ENCODE measurements around the gene ILRUN.
"Not testable (repeated sequence)": the region's sequence is repeated elsewhere in the genome, so short reads cannot be mapped to it uniquely, and the experiment has no call there.

The ILRUN gene

DNA sequence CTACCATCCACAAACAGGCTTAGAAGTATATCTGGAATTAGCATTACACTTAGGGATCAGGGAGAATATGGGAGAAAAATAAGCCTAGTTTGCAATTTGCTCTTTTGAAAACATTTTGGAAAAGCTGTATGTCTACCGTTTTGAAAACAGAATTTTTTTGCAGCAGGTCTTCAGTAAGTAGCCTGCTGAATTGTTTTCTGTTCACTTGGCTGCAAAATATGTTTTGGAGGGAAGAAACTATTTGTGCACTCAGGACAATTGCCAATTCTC is 39.6 kb downstream of the ILRUN start:
- Histone ChIP-seq H3K9me3 (ENCODE audit: severe bottlenecking) (no peaks in the 10 kb centered on the region), H3K27ac (no peak overlapping the region), H3K36me3 (peaks cover 19% of the 10 kb centered on the region), H3K27me3 (ENCODE audit: insufficient read depth, low read depth, severe bottlenecking) (no peaks in the 10 kb centered on the region), H3K4me3 (ENCODE audit: low read depth, low read length) (no peak overlapping the region)
- TF ChIP-seq, protein P1, sequence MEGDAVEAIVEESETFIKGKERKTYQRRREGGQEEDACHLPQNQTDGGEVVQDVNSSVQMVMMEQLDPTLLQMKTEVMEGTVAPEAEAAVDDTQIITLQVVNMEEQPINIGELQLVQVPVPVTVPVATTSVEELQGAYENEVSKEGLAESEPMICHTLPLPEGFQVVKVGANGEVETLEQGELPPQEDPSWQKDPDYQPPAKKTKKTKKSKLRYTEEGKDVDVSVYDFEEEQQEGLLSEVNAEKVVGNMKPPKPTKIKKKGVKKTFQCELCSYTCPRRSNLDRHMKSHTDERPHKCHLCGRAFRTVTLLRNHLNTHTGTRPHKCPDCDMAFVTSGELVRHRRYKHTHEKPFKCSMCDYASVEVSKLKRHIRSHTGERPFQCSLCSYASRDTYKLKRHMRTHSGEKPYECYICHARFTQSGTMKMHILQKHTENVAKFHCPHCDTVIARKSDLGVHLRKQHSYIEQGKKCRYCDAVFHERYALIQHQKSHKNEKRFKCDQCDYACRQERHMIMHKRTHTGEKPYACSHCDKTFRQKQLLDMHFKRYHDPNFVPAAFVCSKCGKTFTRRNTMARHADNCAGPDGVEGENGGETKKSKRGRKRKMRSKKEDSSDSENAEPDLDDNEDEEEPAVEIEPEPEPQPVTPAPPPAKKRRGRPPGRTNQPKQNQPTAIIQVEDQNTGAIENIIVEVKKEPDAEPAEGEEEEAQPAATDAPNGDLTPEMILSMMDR (IDR thresholded peaks at IDR 0.05; ENCODE audit: low read depth, low read length): no peak
- no peak for DNase-seq

DNA sequence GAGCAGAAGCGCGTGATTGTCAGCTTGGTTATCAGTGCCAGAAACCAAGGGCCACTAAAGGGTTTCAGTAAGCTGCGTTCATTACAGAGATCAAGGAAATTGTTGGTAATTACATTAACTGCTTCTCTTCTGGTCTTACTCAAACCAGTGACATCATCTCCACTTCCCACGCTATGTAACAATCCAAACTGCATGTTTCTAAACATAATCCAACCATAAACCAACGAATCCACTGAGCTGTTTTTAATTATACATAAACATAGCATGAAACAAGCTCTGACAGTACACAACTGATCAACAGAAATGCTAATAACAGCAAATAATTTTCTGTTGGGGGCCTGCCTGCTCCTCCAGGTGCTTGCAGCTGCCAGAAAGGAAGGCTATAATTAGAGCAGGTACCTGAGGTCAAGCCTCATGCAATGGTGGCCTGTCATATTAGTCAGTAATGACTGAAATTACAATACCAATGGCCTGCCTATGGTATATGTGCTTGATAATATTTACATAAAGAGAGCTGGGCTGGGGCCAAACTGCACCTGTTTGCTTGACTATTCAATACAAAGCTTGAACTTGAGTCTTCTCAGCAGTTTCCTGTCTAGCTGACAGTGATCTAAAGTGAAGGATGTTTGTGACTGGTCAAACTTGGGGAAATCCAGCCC is 40.1 kb downstream of the ILRUN start:
- DNase-seq: no peak
- no peaks in the 10 kb centered on the region for H3K27me3 ChIP-seq (ENCODE audit: insufficient read depth, low read depth, severe bottlenecking)
- TF ChIP-seq, protein P1 (IDR thresholded peaks at IDR 0.05; ENCODE audit: low read depth, low read length): no peak
- H3K27ac ChIP-seq: no peak overlapping the region
- no peaks in the 10 kb centered on the region for H3K9me3 ChIP-seq (ENCODE audit: severe bottlenecking)
- H3K36me3 ChIP-seq: peaks cover 21% of the 10 kb centered on the region
- no peak overlapping the region for H3K4me3 ChIP-seq (ENCODE audit: low read depth, low read length)

DNA sequence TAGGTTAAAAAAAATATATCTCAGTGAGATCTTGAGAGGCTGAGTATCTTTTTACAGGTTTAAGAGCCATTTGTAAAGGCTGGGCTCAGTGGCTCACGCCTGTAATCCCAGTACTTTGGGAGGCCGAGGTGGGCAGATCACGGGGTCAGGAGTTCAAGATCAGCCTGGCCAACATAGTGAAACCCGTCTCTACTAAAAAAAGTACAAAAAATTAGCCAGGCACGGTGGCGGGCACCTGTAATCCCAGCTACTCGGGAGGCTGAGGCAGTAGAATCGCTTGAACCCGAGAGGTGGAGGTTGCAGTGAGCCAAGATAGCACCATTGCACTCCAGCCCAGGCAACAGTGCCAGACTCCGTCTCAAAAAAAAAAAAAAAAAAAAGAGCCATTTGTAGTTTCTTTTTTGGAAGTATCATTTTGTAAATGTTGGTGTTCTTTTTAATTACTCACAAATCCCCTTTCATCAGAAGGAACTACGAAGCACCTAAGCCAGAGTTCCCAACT is 40.6 kb downstream of the ILRUN start:
- not testable (repeated sequence) for H3K27ac ChIP-seq; H3K9me3 ChIP-seq (ENCODE audit: severe bottlenecking); DNase-seq; H3K4me3 ChIP-seq (ENCODE audit: low read depth, low read length); H3K27me3 ChIP-seq (ENCODE audit: insufficient read depth, low read depth, severe bottlenecking)
- peaks cover 26% of the 10 kb centered on the region for H3K36me3 ChIP-seq

DNA sequence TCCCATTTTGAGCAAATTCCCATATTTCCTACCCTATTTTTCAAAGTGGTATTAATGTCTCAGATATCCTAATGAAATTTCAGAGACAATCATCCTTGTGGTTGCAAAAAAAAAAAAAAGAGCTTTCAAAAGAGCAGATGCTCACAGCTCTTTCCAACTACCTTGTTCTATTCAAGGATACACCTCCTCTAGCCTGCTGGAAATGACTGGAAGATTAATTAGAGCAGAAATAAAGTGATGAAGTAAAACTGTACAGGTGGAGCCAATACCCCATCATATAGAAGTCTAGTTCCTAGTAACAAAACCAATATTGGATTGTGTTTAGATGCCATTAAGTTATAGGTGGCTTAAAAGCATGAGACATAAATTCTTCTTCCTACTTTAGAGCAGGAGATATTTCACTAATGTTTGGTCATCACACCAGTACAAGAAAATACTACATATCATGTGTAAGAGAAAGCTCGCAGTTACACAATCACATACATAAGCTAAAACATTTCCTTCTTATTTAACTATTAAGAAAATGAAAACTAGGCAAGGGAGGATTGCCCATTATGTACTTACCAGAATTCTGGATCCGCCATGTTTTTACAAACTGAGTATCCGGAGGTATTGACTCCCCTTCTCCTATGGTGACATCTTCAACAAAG is 42.4 kb downstream of the ILRUN start:
- TF ChIP-seq, protein P1 (IDR thresholded peaks at IDR 0.05; ENCODE audit: low read depth, low read length): no peak

DNA sequence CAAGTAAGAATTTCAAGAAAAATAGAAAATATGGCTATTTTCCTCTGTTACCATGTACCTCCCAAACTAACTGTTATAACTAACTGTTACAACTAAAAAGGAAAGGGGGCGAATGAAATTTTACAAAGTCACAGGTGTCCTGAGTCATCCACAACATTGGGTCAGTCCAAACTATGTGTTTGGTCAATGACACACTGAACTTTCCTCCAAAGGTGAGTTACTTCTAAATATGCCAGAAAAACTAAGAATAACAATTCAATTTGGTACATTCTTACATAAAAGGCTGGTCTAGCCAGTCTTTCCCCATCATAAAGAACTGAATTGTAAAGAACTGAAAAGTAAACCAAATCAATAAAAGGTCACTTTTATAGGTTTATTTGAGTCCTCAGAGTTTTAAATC is 44.3 kb downstream of the ILRUN start:
- H3K27me3 ChIP-seq (ENCODE audit: insufficient read depth, low read depth, severe bottlenecking): no peaks in the 10 kb centered on the region
- H3K9me3 ChIP-seq (ENCODE audit: severe bottlenecking): no peaks in the 10 kb centered on the region
- H3K36me3 ChIP-seq: peaks cover 48% of the 10 kb centered on the region
- TF ChIP-seq, protein P1 (IDR thresholded peaks at IDR 0.05; ENCODE audit: low read depth, low read length): no peak
- H3K27ac ChIP-seq: no peak overlapping the region
- no peak overlapping the region for H3K4me3 ChIP-seq (ENCODE audit: low read depth, low read length)
- no peak for DNase-seq

More for the DNA sequence above, 42.4 kb downstream of the ILRUN start:
- Histone ChIP-seq H3K36me3 (peaks cover 38% of the 10 kb centered on the region), H3K27ac (no peak overlapping the region), H3K27me3 (ENCODE audit: insufficient read depth, low read depth, severe bottlenecking) (no peaks in the 10 kb centered on the region), H3K9me3 (ENCODE audit: severe bottlenecking) (no peaks in the 10 kb centered on the region), H3K4me3 (ENCODE audit: low read depth, low read length) (no peak overlapping the region)
- DNase-seq: no peak

DNA sequence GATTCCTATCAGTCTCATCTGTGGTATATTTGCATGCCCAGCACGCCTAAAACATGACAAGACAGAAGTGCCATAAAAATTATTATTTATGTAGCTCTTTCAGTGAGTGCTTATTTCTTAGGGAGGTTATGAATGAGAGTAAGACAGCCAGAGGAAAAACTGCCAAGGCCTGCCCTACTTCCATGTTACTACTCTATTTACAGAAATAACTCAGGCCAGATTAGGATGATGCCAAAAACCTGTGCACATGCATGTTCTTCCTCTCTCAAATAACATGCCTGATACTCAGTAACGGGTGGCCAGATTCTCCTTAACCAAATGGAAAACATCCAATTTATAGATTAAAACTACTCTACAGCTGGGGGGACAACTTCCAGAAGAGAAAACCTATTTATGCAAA is 45.7 kb downstream of the ILRUN start:
- TF ChIP-seq, protein P1 (IDR thresholded peaks at IDR 0.05; ENCODE audit: low read depth, low read length): no peak
- Histone ChIP-seq H3K9me3 (ENCODE audit: severe bottlenecking) (no peaks in the 10 kb centered on the region), H3K4me3 (ENCODE audit: low read depth, low read length) (no peak overlapping the region), H3K27me3 (ENCODE audit: insufficient read depth, low read depth, severe bottlenecking) (no peaks in the 10 kb centered on the region), H3K36me3 (peaks cover 59% of the 10 kb centered on the region), H3K27ac (no peak overlapping the region)
- no peak for DNase-seq

DNA sequence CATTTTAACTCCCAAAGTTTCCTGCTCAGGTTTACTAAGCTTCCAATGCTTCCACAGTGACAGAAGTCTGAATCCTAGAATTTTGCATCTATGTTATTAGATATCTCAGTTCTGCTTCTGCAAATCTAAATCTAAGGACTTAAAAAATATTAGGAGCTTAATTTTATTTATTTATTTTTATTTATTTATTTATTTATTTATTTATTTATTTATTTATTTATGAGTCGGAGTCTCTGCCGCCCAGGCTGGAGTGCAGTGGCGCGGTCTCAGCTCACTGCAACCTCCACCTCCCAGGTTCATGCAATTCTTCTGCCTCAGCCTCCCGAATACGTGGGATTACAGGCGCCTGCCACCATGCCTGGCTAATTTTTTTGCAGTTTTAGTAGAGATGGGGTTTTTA is 46.3 kb downstream of the ILRUN start:
- H3K27me3 ChIP-seq (ENCODE audit: insufficient read depth, low read depth, severe bottlenecking); H3K27ac ChIP-seq; DNase-seq; H3K4me3 ChIP-seq (ENCODE audit: low read depth, low read length); H3K9me3 ChIP-seq (ENCODE audit: severe bottlenecking): not testable (repeated sequence)
- H3K36me3 ChIP-seq: peaks cover 65% of the 10 kb centered on the region

All from WERI-Rb-1 (cell line).